ENCODE measurements around the gene DARS1. TPM values are rescaled to one million over a fixed set of nuclear protein-coding genes. Genes with fewer than 3 reads are reported as not detected.
A peak's percentile ranks its signal among the peaks of the same experiment; 100 is the strongest.

The DARS1 gene
- total RNA-seq, 2 donors from 2014 or later = 54.9 to 57.2 TPM

- Histone ChIP-seq H3K4me3 (no peak overlapping the region), H3K9me3 (no peaks in the 10 kb centered on the region), H3K27ac (peak overlapping the region in 1 of 2 donors; percentile 11), H3K27me3 (replicated peaks; ENCODE audit: insufficient read depth) (no peaks in the 10 kb centered on the region), H3K4me1 (replicated peaks) (no peaks in the 10 kb centered on the region), H3K36me3 (no peaks in the 10 kb centered on the region)
- TF ChIP-seq POLR2AphosphoS5 (IDR thresholded peaks at IDR 0.05) (no peak), POLR2A (IDR thresholded peaks at IDR 0.05) (no peak), CTCF (IDR thresholded peaks at IDR 0.05) (no peak)
- WGBS = 75% methylated on average over 5 of the region's 5 CpGs
- no peak for DNase-seq (ENCODE audit: low spot score)
- intact Hi-C loops (cut with DNase I) = no loop called here
These were observed 33.9 kb upstream of the DARS1 start for GRCh38 chr2:136019306-136019705.

- no peaks in the 10 kb centered on the region for H3K4me1 ChIP-seq (replicated peaks)
- no peaks in the 10 kb centered on the region for H3K9me3 ChIP-seq
- H3K27ac ChIP-seq = no peak overlapping the region
- TF ChIP-seq CTCF (IDR thresholded peaks at IDR 0.05) (no peak), POLR2AphosphoS5 (IDR thresholded peaks at IDR 0.05) (no peak), POLR2A (IDR thresholded peaks at IDR 0.05) (no peak)
- WGBS = 95% methylated on average over 7 of the region's 7 CpGs
- no peaks in the 10 kb centered on the region for H3K36me3 ChIP-seq
- no peak for DNase-seq (ENCODE audit: low spot score)
- H3K4me3 ChIP-seq = no peak overlapping the region
- intact Hi-C loops (cut with DNase I) = no loop called here
- no peaks in the 10 kb centered on the region for H3K27me3 ChIP-seq (replicated peaks; ENCODE audit: insufficient read depth)
These were observed 32.4 kb upstream of the DARS1 start for GRCh38 chr2:136017786-136018185.

GRCh38 chr2:136016836-136017235 lies 31.4 kb upstream of the DARS1 start:
- TF ChIP-seq CTCF (IDR thresholded peaks at IDR 0.05) (no peak), POLR2A (IDR thresholded peaks at IDR 0.05) (no peak), POLR2AphosphoS5 (IDR thresholded peaks at IDR 0.05) (no peak)
- no peaks in the 10 kb centered on the region for H3K9me3 ChIP-seq
- no peaks in the 10 kb centered on the region for H3K4me1 ChIP-seq (replicated peaks)
- intact Hi-C loops (cut with DNase I) = no loop called here
- H3K4me3 ChIP-seq = no peak overlapping the region
- DNase-seq (ENCODE audit: low spot score) = no peak
- WGBS = 85% methylated on average over 3 of the region's 3 CpGs
- no peaks in the 10 kb centered on the region for H3K27me3 ChIP-seq (replicated peaks; ENCODE audit: insufficient read depth)
- H3K27ac ChIP-seq = no peak overlapping the region
- H3K36me3 ChIP-seq = no peaks in the 10 kb centered on the region

GRCh38 chr2:136016427-136016826 lies 31.0 kb upstream of the DARS1 start:
- 81% methylated on average over 2 of the region's 2 CpGs for WGBS
- H3K36me3 ChIP-seq = no peaks in the 10 kb centered on the region

More at GRCh38 chr2:136016427-136016826, 31.0 kb upstream of the DARS1 start:
- Histone ChIP-seq H3K4me1 (replicated peaks) (no peaks in the 10 kb centered on the region), H3K27me3 (replicated peaks; ENCODE audit: insufficient read depth) (no peaks in the 10 kb centered on the region), H3K4me3 (no peak overlapping the region), H3K9me3 (no peaks in the 10 kb centered on the region), H3K27ac (no peak overlapping the region)
- DNase-seq (ENCODE audit: low spot score) = no peak
- intact Hi-C loops (cut with DNase I) = no loop called here
- TF ChIP-seq POLR2AphosphoS5 (IDR thresholded peaks at IDR 0.05) (no peak), CTCF (IDR thresholded peaks at IDR 0.05) (no peak), POLR2A (IDR thresholded peaks at IDR 0.05) (no peak)
